K562 (cell line): Measurements from ENCODE around the gene OR2AG1. TPM values are rescaled to one million over a fixed set of nuclear protein-coding genes. Genes with fewer than 3 reads are reported as not detected.

Experiments used
- ATAC-seq: fragments of 200-7000 bp; cut with Tn5 transposase; 3 replicates; pipeline ENCODE4 v1.9.1; 2020; ENCODE audit warnings: moderate library complexity
- BruUV-seq: library from RNA; stranded (reverse); fragments of 400-500 nt; replicated peaks from 2 replicates; lab custom pipeline; 2021; lab: Mats Ljungman, UMichigan
- CTCF ChIA-PET: fragments of 300-600 bp; formaldehyde crosslinking; extraction: SDS; loops from one replicate; lab custom pipeline; 2021; ENCODE audit warnings: low intra/inter-chr PET ratio; lab: Yijun Ruan, JAX
- POLR2A ChIA-PET: fragments of 300-600, 350-650 bp; sonication (Branson Sonifier 250); formaldehyde crosslinking; extraction: SDS; loops from one replicate; lab custom pipeline; 2021; ENCODE audit warnings: antibody characterized with exemption, inconsistent platforms; lab: Yijun Ruan, JAX
- DNase-seq, 4 experiments: peaks; one replicate each; pipeline versions ENCODE4 v3.0.0 to v3.0.0-alpha.2; 2011 to 2018; ENCODE audit warnings: low spot score in 3 of 4, mixed read lengths in 3 of 4; ENCODE audit errors: extremely low read depth in 1 of 4
- FAIRE-seq: peaks from 2 replicates; lab custom pipeline; 2011; peaks lifted over from hg19 to GRCh38; lab: Jason Lieb, UNC
- H2AFZ ChIP-seq: 2 replicates; pipeline ENCODE4 v1.6.0; 2011; ENCODE audit warnings: low read depth, low read length, control low read depth, inconsistent platforms
- H3K27ac ChIP-seq: fragments of 200-600 bp; 3 replicates; pipeline ENCODE4 v1.8.0; 2011; ENCODE audit warnings: low read depth, mild to moderate bottlenecking, control low read depth, inconsistent platforms, low read length, moderate library complexity, mixed read lengths; ENCODE audit errors: extremely low read depth
- H3K27me3 ChIP-seq, 2 experiments: fragments of 300-600 bp in 1 of 2; 2 replicates in 1 of 2; 3 replicates in 1 of 2; pipeline versions ENCODE4 v1.6.0 to v1.8.0; 2011; ENCODE audit warnings: inconsistent platforms in 2 of 2, low read length in 2 of 2, mild to moderate bottlenecking in 1 of 2, mixed read lengths in 1 of 2, moderate library complexity in 1 of 2; ENCODE audit not compliant: control insufficient read depth in 2 of 2, insufficient read depth in 2 of 2
- H3K36me3 ChIP-seq: fragments of 300-600 bp; 3 replicates; pipeline ENCODE4 v1.8.0; 2011; ENCODE audit warnings: mild to moderate bottlenecking, low read length, inconsistent platforms; ENCODE audit not compliant: control insufficient read depth, insufficient read depth
- H3K4me1 ChIP-seq, 2 experiments: fragments of 200-600 bp in 1 of 2; replicated peaks in 1 of 2; 2 replicates in 1 of 2; 3 replicates in 1 of 2; pipeline versions ENCODE4 v1.5.1 to v1.8.0; 2011; ENCODE audit warnings: inconsistent platforms in 2 of 2, low read length in 2 of 2, mild to moderate bottlenecking in 1 of 2, mixed read lengths in 1 of 2, moderate library complexity in 1 of 2; ENCODE audit not compliant: control insufficient read depth in 2 of 2, insufficient read depth in 2 of 2
- H3K4me2 ChIP-seq: 2 replicates; pipeline ENCODE4 v1.6.1; 2011; ENCODE audit warnings: low read length, control low read depth, inconsistent platforms, mixed read lengths; ENCODE audit not compliant: insufficient read depth
- H3K4me3 ChIP-seq: fragments of 200-600 bp; sonication (generic), shearing (Covaris generic); 2 replicates; pipeline ENCODE4 v1.5.1; 2016; ENCODE audit warnings: control low read depth, inconsistent platforms
- H3K79me2 ChIP-seq: fragments of 200-600 bp; 3 replicates; pipeline ENCODE4 v1.8.0; 2011; ENCODE audit warnings: low read length, inconsistent platforms; ENCODE audit not compliant: control insufficient read depth, insufficient read depth
- H3K9ac ChIP-seq, 2 experiments: 2 replicates each; pipeline versions ENCODE4 v1.6.0 to v1.6.1; 2011; ENCODE audit warnings: low read depth in 2 of 2, low read length in 2 of 2, control low read depth in 1 of 2, inconsistent platforms in 1 of 2, mild to moderate bottlenecking in 1 of 2, mixed read lengths in 1 of 2; ENCODE audit not compliant: insufficient read depth in 1 of 2
- H3K9me1 ChIP-seq: one replicate; pipeline ENCODE4 v1.6.0; 2011; ENCODE audit warnings: inconsistent platforms, mild to moderate bottlenecking, low read length, moderate library complexity; ENCODE audit not compliant: control insufficient read depth, insufficient read depth
- H3K9me3 ChIP-seq: replicated peaks from 2 replicates; pipeline ENCODE4 v1.5.1; 2011; ENCODE audit warnings: low read depth, low read length, inconsistent platforms; ENCODE audit not compliant: control insufficient read depth, insufficient read depth
- H4K20me1 ChIP-seq: replicated peaks from 2 replicates; pipeline ENCODE4 v1.6.1; 2011; ENCODE audit warnings: low read length, inconsistent platforms, mixed read lengths; ENCODE audit not compliant: control insufficient read depth, insufficient read depth
- C11orf30 ChIP-seq: fragments of 450-650 bp; IDR thresholded peaks from 2 replicates; pipeline ENCODE4 v1.6.1; 2016; ENCODE audit warnings: low read depth, mild to moderate bottlenecking
- FOSL1 ChIP-seq: fragments of 200-800 bp; sonication (Bioruptor generic); conservative IDR thresholded peaks from 2 replicates; pipeline ENCODE4 v1.6.1; 2016; ENCODE audit warnings: missing genetic modification characterization, missing compliant biosample characterization
- MAZ ChIP-seq, 2 experiments: fragments of 450-650 bp in 1 of 2; sonication (generic) in 1 of 2; formaldehyde crosslinking; IDR thresholded peaks in 1 of 2; conservative IDR thresholded peaks in 1 of 2; 2 replicates each; pipeline versions ENCODE4 v1.4.0 to v1.5.0; 2020; ENCODE audit warnings: mild to moderate bottlenecking in 1 of 2, missing genetic modification reagents in 1 of 2
- PRDM10 ChIP-seq: fragments of 450-650 bp; IDR thresholded peaks from 2 replicates; pipeline ENCODE4 v1.6.1; 2018; ENCODE audit not compliant: partially characterized antibody
- PREB ChIP-seq: sonication (generic); formaldehyde crosslinking; IDR thresholded peaks from 2 replicates; pipeline ENCODE4 v1.8.1; 2023; ENCODE audit warnings: mild to moderate bottlenecking, missing genetic modification reagents
- ZNF311 ChIP-seq: fragments of 250-450 bp; sonication (Bioruptor Pico); IDR thresholded peaks from 2 replicates; pipeline ENCODE4 v1.4.0; 2020; ENCODE audit warnings: mild to moderate bottlenecking, moderate library complexity
- ZNF79 ChIP-seq: fragments of 250-450 bp; sonication (Bioruptor Pico); IDR thresholded peaks from 2 replicates; pipeline ENCODE4 v1.4.0; 2020; ENCODE audit warnings: low read depth, mild to moderate bottlenecking, moderate library complexity
- WGBS: fragments of 100-300 bp; shearing (Covaris generic); methylation state at CpG from one replicate; pipeline ENCODE4 v1.1.6; 2016; ENCODE audit warnings: low coverage, mixed read lengths; ENCODE audit not compliant: insufficient coverage; ENCODE audit errors: missing lambda C conversion rate; 5-methylcytosine and 5-hydroxymethylcytosine counted together
- in situ Hi-C: fragments of 300-500 bp; cut with MboI; formaldehyde crosslinking; loops from 4 replicates; pipeline ENCODE4 v1.15.0; 2018; ENCODE audit warnings: inconsistent platforms, mixed read lengths
- intact Hi-C: fragments of 100-400 bp; cut with micrococcal nuclease; formaldehyde crosslinking; loops from 2 replicates; pipeline ENCODE4 v1.14.2; 2022
- polyA plus RNA-seq, 8 experiments: library from polyadenylated mRNA; depleted of rRNA in 4 of 8; stranded (reverse) in 5 of 8; unstranded in 3 of 8; fragments of >200 nt; fragmentation: Nextera tagmentation in 2 of 8; fragmentation: Illumina TruSeq in 1 of 8; extraction: Ambion mirVana in 2 of 8; extraction: Trizol in 1 of 8; gene quantifications; 2 replicates each; pipeline versions ENCODE4 v1.2.1 to v1.2.3, GENCODE V29; 2011 to 2014; ENCODE audit warnings: inconsistent platforms in 1 of 8, missing spikeins in 1 of 8
- total RNA-seq, 7 experiments: library from RNA; depleted of rRNA in 6 of 7; stranded (reverse); fragments of >200 nt in 6 of 7; fragmentation: Illumina TruSeq in 2 of 7; extraction: Trizol in 2 of 7; gene quantifications; 2 replicates each; pipeline versions ENCODE4 v1.2.1 to v1.2.3, GENCODE V29; 2011 to 2021; ENCODE audit warnings: low replicate concordance in 1 of 7

The OR2AG1 gene
- total and polyA plus RNA-seq, 9 of the 15 experiments (the other 6 are each of a cell fraction or from before 2014, with no cell fraction given): 0.05 to 0.11 (median 0.07) TPM; not detected in 5

GRCh38 chr11:6825231-6825744 lies 42.5 kb downstream of the OR2AG1 start:
- POLR2A ChIA-PET: interaction anchor here (1.4 kb wide), 1 partner anchor 37 kb away, joined by 3 read pairs; no protein-coding TSS in a partner anchor
- WGBS: 3% methylated on average over 7 of the region's 7 CpGs
- intact Hi-C loops: no loop called here
- H3K27me3 ChIP-seq: no peaks in the 10 kb centered on the region
- H3K36me3 ChIP-seq: no peaks in the 10 kb centered on the region
- no peak overlapping the region for H3K27ac ChIP-seq
- H3K4me3 ChIP-seq: no peak overlapping the region
- BruUV-seq: no TSS peak
- H3K9me3 ChIP-seq: no peaks in the 10 kb centered on the region
- FAIRE-seq (no peak), ATAC-seq (peak; percentile 83), DNase-seq (peak in 1 of 4 experiments; percentile 13)
- no peaks in the 10 kb centered on the region for H3K4me1 ChIP-seq
- H3K9me1 ChIP-seq: no peaks in the 10 kb centered on the region
- H4K20me1 ChIP-seq: no peaks in the 10 kb centered on the region
- H3K79me2 ChIP-seq: no peaks in the 10 kb centered on the region
- CTCF ChIA-PET: interaction anchor here (0.6 kb wide), 1 partner anchor 13 kb away, joined by 4 read pairs; no protein-coding TSS in a partner anchor
- no peak overlapping the region for H3K4me2 ChIP-seq
- in situ Hi-C loops: no loop called here
- no peak overlapping the region for H2AFZ ChIP-seq
- H3K9ac ChIP-seq: no peak overlapping the region
- TF ChIP-seq MAZ (CRISPR knock-in tag; conservative IDR thresholded peaks at IDR 0.05 in 1 of 2, IDR thresholded peaks at IDR 0.05 in 1 of 2) (no peak), C11orf30 (peak; percentile 11; the same call in 1 of the 2 replicates), ZNF311 (no peak), PRDM10 (no peak), FOSL1 (tag) (peak; percentile 69), ZNF79 (CRISPR knock-in tag) (no peak), PREB (CRISPR knock-in tag) (0 out of 2 replicates have a peak, but pooled peaks have one; percentile 50)
